OCI-LY7 (cell line): Measurements from ENCODE around the gene FSCB.

Experiments used
- EZH2phosphoT487 ChIP-seq: fragments of 200-600 bp; sonication (generic); IDR thresholded peaks from 2 replicates; pipeline ENCODE4 v1.6.1; 2018; ENCODE audit warnings: low read depth, borderline replicate concordance, mild to moderate bottlenecking, mixed run types, antibody characterized with exemption, low read length, moderate library complexity, mixed read lengths
- TF ChIP-seq, protein P1 (sequence below): fragments of 200-600 bp; sonication (generic); conservative IDR thresholded peaks from 2 replicates; pipeline ENCODE4 v1.5.1; 2014; ENCODE audit warnings: mild to moderate bottlenecking, antibody characterized with exemption, low read length, moderate library complexity, mixed read lengths

DNA sequence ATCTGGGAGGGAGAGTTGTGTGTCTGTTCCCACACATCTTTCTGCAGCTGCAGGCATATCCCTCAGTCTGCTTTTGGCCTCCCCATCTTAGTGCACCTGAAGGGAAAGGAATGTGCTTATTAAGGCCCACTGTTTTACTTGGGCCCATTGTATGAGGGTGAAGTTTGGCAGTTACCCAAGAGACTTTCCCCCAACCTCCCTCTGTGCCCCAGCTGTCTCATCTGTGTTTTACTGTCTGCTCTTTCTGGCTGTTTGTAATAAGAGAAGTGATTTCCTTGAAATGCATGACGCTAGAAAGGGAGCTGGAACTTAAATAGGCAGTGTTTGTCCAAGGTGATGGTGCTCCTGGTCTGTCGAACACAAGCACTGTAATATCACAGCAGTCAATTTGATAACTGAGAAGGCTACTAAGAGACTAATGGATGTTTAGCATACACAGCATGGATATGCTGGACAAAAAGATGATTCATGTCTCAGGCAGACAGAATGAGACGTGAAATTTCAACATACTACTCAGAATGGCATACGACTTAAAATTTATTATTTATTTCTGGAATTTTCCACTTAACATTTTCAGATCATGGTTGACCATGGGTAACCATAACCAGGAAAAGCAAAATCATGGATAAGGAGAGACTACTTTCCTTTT is 43.6 kb downstream of the FSCB start:
- TF ChIP-seq, protein P1, sequence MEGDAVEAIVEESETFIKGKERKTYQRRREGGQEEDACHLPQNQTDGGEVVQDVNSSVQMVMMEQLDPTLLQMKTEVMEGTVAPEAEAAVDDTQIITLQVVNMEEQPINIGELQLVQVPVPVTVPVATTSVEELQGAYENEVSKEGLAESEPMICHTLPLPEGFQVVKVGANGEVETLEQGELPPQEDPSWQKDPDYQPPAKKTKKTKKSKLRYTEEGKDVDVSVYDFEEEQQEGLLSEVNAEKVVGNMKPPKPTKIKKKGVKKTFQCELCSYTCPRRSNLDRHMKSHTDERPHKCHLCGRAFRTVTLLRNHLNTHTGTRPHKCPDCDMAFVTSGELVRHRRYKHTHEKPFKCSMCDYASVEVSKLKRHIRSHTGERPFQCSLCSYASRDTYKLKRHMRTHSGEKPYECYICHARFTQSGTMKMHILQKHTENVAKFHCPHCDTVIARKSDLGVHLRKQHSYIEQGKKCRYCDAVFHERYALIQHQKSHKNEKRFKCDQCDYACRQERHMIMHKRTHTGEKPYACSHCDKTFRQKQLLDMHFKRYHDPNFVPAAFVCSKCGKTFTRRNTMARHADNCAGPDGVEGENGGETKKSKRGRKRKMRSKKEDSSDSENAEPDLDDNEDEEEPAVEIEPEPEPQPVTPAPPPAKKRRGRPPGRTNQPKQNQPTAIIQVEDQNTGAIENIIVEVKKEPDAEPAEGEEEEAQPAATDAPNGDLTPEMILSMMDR = no peak
- TF ChIP-seq EZH2phosphoT487 = no peak
